Activated CD4-positive, CD25-positive, alpha-beta regulatory T cell (primary cell): ENCODE results near the gene UBE2C.

Experiments
- DNase-seq, 4 experiments: peaks; one replicate each; lab custom pipeline; 2025; lab: John Stamatoyannopoulos, UW

Gene UBE2C

GRCh38 chr20:45833030-45833882 is 20.8 kb downstream of the UBE2C start, which contains the start of gene SNX21:
Gene SNX21, plus strand, starts transcription at chr20:45833799. Its CDS starts 121 bp downstream, at chr20:45833920.
- no peak for DNase-seq

GRCh38 chr20:45833883-45834796 is 21.7 kb downstream of the UBE2C start:
- peak in 2 of 4 experiments; percentile 7 to 24 for DNase-seq

- DNase-seq: no peak
These were observed 22.3 kb downstream of the UBE2C start for GRCh38 chr20:45834797-45835161.

GRCh38 chr20:45835329-45835765 is 22.9 kb downstream of the UBE2C start:
- DNase-seq: no peak

- DNase-seq: no peak
These were observed 23.4 kb downstream of the UBE2C start for GRCh38 chr20:45835825-45836224.

- DNase-seq: no peak
These were observed 24.4 kb downstream of the UBE2C start for GRCh38 chr20:45836841-45837240.

- no peak for DNase-seq
These were observed 28.3 kb downstream of the UBE2C start for GRCh38 chr20:45840700-45841198.

GRCh38 chr20:45841407-45842129 is 29.1 kb downstream of the UBE2C start:
- DNase-seq: no peak

GRCh38 chr20:45842169-45842812 is 29.8 kb downstream of the UBE2C start:
- DNase-seq: no peak

GRCh38 chr20:45843506-45843905 is 31.1 kb downstream of the UBE2C start:
- no peak for DNase-seq

GRCh38 chr20:45845452-45845851 is 33.0 kb downstream of the UBE2C start:
- DNase-seq: no peak

GRCh38 chr20:45848421-45848820 is 36.0 kb downstream of the UBE2C start:
- DNase-seq: no peak

GRCh38 chr20:45848969-45849582 is 36.6 kb downstream of the UBE2C start:
- DNase-seq: no peak

- no peak for DNase-seq
These were observed 37.8 kb downstream of the UBE2C start for GRCh38 chr20:45850238-45850637.

- DNase-seq: no peak
These were observed 38.5 kb downstream of the UBE2C start for GRCh38 chr20:45850926-45851325.

GRCh38 chr20:45851501-45851900 is 39.1 kb downstream of the UBE2C start:
- no peak for DNase-seq

- DNase-seq: no peak
These were observed 39.9 kb downstream of the UBE2C start for GRCh38 chr20:45852326-45852725.

GRCh38 chr20:45853484-45853883 is 41.0 kb downstream of the UBE2C start:
- DNase-seq: no peak

- peak; percentile 66 to 85 (median 83) for DNase-seq
These were observed 44.9 kb downstream of the UBE2C start, which contains the start of the genes ACOT8 and ZSWIM3 for GRCh38 chr20:45857114-45857881. Gene ACOT8, minus strand, starts transcription at chr20:45857392. Its CDS starts 77 bp downstream, at chr20:45857315. Gene ZSWIM3, plus strand, starts transcription at chr20:45857614. Its CDS starts 212 bp downstream, at chr20:45857826.

- peak in 2 of 4 experiments; percentile 21 to 55 for DNase-seq
These were observed 45.4 kb downstream of the UBE2C start for GRCh38 chr20:45857882-45858216.
